ENCODE results near the gene ADARB1.

DNA sequence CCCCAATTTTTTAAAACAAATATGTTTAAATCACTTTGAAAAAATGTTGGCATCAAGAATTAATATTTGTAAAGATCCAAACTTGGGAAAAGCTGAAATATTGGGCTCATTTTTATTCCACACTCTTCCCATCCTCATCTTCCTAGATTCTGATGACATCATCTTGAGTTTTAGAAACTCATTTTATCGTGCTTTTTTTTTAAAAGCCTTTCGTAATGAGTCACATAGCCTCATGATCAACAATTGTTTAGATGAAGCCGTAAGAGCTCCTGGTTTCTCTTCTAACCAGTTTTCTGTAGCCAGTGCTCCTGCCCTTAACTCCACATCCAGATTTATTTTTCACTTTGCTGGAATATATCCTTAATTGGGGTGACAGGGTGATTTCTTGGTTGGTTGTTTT is 134.7 kb downstream of the ADARB1 start:
- TF ChIP-seq, protein P1, sequence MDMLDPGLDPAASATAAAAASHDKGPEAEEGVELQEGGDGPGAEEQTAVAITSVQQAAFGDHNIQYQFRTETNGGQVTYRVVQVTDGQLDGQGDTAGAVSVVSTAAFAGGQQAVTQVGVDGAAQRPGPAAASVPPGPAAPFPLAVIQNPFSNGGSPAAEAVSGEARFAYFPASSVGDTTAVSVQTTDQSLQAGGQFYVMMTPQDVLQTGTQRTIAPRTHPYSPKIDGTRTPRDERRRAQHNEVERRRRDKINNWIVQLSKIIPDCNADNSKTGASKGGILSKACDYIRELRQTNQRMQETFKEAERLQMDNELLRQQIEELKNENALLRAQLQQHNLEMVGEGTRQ (IDR thresholded peaks at IDR 0.05; ENCODE audit: low read depth, low read length), result no peak; the same call in 1 of the 2 replicates
- TF ChIP-seq, protein P2, sequence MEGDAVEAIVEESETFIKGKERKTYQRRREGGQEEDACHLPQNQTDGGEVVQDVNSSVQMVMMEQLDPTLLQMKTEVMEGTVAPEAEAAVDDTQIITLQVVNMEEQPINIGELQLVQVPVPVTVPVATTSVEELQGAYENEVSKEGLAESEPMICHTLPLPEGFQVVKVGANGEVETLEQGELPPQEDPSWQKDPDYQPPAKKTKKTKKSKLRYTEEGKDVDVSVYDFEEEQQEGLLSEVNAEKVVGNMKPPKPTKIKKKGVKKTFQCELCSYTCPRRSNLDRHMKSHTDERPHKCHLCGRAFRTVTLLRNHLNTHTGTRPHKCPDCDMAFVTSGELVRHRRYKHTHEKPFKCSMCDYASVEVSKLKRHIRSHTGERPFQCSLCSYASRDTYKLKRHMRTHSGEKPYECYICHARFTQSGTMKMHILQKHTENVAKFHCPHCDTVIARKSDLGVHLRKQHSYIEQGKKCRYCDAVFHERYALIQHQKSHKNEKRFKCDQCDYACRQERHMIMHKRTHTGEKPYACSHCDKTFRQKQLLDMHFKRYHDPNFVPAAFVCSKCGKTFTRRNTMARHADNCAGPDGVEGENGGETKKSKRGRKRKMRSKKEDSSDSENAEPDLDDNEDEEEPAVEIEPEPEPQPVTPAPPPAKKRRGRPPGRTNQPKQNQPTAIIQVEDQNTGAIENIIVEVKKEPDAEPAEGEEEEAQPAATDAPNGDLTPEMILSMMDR (conservative IDR thresholded peaks at IDR 0.05; ENCODE audit: low read depth, low read length), result no peak
- TF ChIP-seq POLR2A (IDR thresholded peaks at IDR 0.05; ENCODE audit: low read depth, low read length) (no peak), FOS (IDR thresholded peaks at IDR 0.05; ENCODE audit: low read depth, low read length) (peak; percentile 79; the same call in 1 of the 2 replicates), RFX5 (IDR thresholded peaks at IDR 0.05; ENCODE audit: low read depth, low read length) (no peak)

Data from IMR-90 (cell line).